ENCODE results near the gene SNCAIP.

The SNCAIP gene

GRCh38 chr5:122434205-122434970, 122.4 kb downstream of the SNCAIP start:
- no peak for ATAC-seq
- H3K4me1 Mint-ChIP-seq: no peaks in the 10 kb centered on the region
- H3K27ac Mint-ChIP-seq: no peak overlapping the region
- peaks cover 3% of the 10 kb centered on the region for H3K9me3 Mint-ChIP-seq
- H3K4me3 Mint-ChIP-seq: no peak overlapping the region
- DNase-seq (ENCODE audit: low spot score in 2 of 2): no peak
- H3K36me3 Mint-ChIP-seq: no peaks in the 10 kb centered on the region

DNA sequence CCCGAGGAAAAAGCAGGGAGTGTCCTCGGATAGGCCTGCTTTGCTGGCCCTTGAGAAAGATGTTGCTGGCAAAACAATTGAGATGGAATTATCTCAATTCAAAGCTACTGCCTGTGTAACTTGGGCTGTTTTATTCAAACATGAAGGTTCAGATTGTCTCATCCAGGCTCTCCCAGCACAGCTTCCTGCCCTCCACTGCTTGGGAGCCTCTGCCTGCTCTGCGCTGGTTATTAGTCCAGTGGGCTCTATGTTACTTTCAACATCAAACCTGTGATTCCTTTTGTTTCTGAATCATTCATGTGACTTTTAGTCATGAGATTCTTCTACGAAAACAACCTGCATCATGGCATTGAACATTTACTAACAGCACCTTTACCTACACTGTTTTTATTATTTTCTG, 123.2 kb downstream of the SNCAIP start:
- DNase-seq (ENCODE audit: low spot score in 2 of 2) (no peak), ATAC-seq (no peak)
- H3K4me3 Mint-ChIP-seq: no peak overlapping the region
- H3K9me3 Mint-ChIP-seq: peaks cover 3% of the 10 kb centered on the region
- H3K27ac Mint-ChIP-seq: no peak overlapping the region
- H3K36me3 Mint-ChIP-seq: no peaks in the 10 kb centered on the region
- no peaks in the 10 kb centered on the region for H3K4me1 Mint-ChIP-seq

DNA sequence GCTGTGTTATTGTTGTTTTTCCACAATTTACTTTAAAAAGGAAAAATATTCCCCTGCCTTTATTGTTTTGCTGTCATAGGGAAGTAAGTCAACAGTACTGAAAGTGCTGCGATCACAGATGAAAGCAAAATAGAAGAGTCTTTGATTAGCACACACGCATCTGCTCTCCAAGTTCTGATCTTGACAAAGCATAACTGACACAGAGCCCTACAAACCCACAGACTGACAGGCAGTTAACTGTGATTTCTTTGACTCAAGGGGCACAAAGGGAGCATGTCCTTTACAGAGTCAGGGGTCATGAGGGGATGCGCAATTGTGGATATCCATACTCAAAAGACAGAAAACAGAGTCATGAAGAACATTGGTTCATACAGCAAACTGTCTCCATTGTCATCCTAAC, 123.7 kb downstream of the SNCAIP start:
- Mint-ChIP-seq H3K4me3 (no peak overlapping the region), H3K9me3 (peaks cover 3% of the 10 kb centered on the region), H3K36me3 (no peaks in the 10 kb centered on the region), H3K4me1 (no peaks in the 10 kb centered on the region), H3K27ac (no peak overlapping the region)
- ATAC-seq (no peak), DNase-seq (ENCODE audit: low spot score in 2 of 2) (no peak)

DNA sequence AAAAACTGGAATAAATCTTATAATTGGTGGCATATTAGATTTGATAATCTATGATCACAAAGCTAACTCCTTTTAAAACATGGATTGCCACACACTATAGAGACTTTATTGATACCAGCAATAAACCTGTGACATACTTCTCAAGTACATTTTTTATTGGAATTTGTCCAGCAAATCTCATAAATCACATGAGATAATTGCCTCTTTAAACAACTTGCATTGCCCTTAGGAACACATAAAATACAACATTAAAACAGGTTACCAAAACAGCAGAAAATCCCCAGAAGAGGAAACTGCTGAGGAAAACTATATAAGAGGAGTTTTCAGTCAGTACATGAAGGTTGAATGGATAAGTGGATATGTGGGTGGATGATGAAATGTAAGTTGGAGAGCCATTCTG, 124.6 kb downstream of the SNCAIP start:
- Mint-ChIP-seq H3K27ac (no peak overlapping the region), H3K36me3 (no peaks in the 10 kb centered on the region), H3K9me3 (peaks cover 5% of the 10 kb centered on the region), H3K4me3 (no peak overlapping the region), H3K4me1 (no peaks in the 10 kb centered on the region)
- ATAC-seq: no peak
- no peak for DNase-seq (ENCODE audit: low spot score in 2 of 2)

GRCh38 chr5:122439645-122440044, 127.6 kb downstream of the SNCAIP start:
- no peak for ATAC-seq
- H3K27ac Mint-ChIP-seq: no peak overlapping the region

GRCh38 chr5:122442938-122443337, 130.9 kb downstream of the SNCAIP start:
- no peak overlapping the region for H3K27ac Mint-ChIP-seq
- no peak overlapping the region for H3K4me3 Mint-ChIP-seq
- no peaks in the 10 kb centered on the region for H3K4me1 Mint-ChIP-seq
- ATAC-seq (peak; percentile 11), DNase-seq (ENCODE audit: low spot score in 2 of 2) (no peak)
- H3K36me3 Mint-ChIP-seq: no peaks in the 10 kb centered on the region
- peaks cover 5% of the 10 kb centered on the region for H3K9me3 Mint-ChIP-seq

More at GRCh38 chr5:122439645-122440044, 127.6 kb downstream of the SNCAIP start:
- Mint-ChIP-seq H3K4me1 (no peaks in the 10 kb centered on the region), H3K36me3 (no peaks in the 10 kb centered on the region), H3K4me3 (no peak overlapping the region), H3K9me3 (peaks cover 5% of the 10 kb centered on the region)
- DNase-seq (ENCODE audit: low spot score in 2 of 2): no peak

DNA sequence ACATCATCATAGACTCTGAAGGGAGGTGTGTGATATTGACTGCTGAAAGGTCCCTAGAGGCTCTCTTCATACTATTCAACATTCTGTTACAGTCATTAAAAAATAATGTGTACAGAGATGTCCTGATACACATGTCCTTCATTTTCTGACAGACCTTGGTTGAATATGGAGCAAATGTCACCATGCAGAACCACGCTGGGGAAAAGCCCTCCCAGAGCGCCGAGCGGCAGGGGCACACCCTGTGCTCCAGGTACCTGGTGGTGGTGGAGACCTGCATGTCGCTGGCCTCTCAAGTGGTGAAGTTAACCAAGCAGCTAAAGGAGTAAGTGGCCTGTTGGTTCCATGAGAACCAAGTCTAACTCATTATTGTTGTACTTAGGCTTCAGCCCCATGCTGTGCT, 132.4 kb downstream of the SNCAIP start:
- no peak for ATAC-seq
- Mint-ChIP-seq H3K4me1 (no peaks in the 10 kb centered on the region), H3K27ac (no peak overlapping the region), H3K36me3 (no peaks in the 10 kb centered on the region), H3K9me3 (peaks cover 2% of the 10 kb centered on the region), H3K4me3 (no peak overlapping the region)
- no peak for DNase-seq (ENCODE audit: low spot score in 2 of 2)

DNA sequence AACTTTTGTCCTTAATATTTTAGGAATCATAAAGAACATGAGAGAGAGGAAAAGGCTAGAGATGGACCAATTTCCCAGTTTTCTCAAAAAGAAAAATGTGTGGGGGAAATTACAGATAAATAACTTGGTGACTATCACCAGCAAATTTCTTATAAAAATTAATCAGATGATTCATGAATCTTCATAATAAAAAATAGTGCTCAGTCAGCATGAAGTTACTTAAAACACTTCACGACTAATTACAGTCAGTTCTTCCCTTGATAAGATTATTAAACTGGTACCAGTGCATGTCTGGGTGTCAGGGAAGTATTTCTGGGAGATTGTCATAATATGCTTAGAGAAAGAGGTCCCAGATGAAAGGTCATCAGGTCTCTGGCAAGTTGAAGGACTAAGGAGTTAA, 133.0 kb downstream of the SNCAIP start:
- H3K9me3 Mint-ChIP-seq: peaks cover 2% of the 10 kb centered on the region
- ATAC-seq (no peak), DNase-seq (ENCODE audit: low spot score in 2 of 2) (no peak)
- no peaks in the 10 kb centered on the region for H3K36me3 Mint-ChIP-seq
- no peak overlapping the region for H3K4me3 Mint-ChIP-seq
- no peaks in the 10 kb centered on the region for H3K4me1 Mint-ChIP-seq
- no peak overlapping the region for H3K27ac Mint-ChIP-seq

GRCh38 chr5:122447072-122447471, 135.0 kb downstream of the SNCAIP start:
- Mint-ChIP-seq H3K4me1 (no peaks in the 10 kb centered on the region), H3K36me3 (no peaks in the 10 kb centered on the region), H3K27ac (no peak overlapping the region), H3K9me3 (no peaks in the 10 kb centered on the region), H3K4me3 (no peak overlapping the region)
- DNase-seq (ENCODE audit: low spot score in 2 of 2) (no peak), ATAC-seq (no peak)

- Mint-ChIP-seq H3K4me1 (no peaks in the 10 kb centered on the region), H3K36me3 (no peaks in the 10 kb centered on the region), H3K9me3 (no peaks in the 10 kb centered on the region), H3K27ac (no peak overlapping the region), H3K4me3 (no peak overlapping the region)
- ATAC-seq: no peak
- DNase-seq (ENCODE audit: low spot score in 2 of 2): no peak
These were observed 135.8 kb downstream of the SNCAIP start for GRCh38 chr5:122447879-122448278.

GRCh38 chr5:122454541-122454940, 142.5 kb downstream of the SNCAIP start:
- Mint-ChIP-seq H3K9me3 (no peaks in the 10 kb centered on the region), H3K4me3 (no peak overlapping the region), H3K4me1 (no peaks in the 10 kb centered on the region), H3K27ac (no peak overlapping the region), H3K36me3 (no peaks in the 10 kb centered on the region)
- ATAC-seq: no peak
- DNase-seq (ENCODE audit: low spot score in 2 of 2): no peak

GRCh38 chr5:122455939-122456338, 143.9 kb downstream of the SNCAIP start:
- H3K4me3 Mint-ChIP-seq: no peak overlapping the region
- no peak for ATAC-seq
- H3K27ac Mint-ChIP-seq: no peak overlapping the region
- H3K4me1 Mint-ChIP-seq: no peaks in the 10 kb centered on the region
- H3K36me3 Mint-ChIP-seq: no peaks in the 10 kb centered on the region
- DNase-seq (ENCODE audit: low spot score in 2 of 2): no peak
- H3K9me3 Mint-ChIP-seq: peaks cover 2% of the 10 kb centered on the region

DNA sequence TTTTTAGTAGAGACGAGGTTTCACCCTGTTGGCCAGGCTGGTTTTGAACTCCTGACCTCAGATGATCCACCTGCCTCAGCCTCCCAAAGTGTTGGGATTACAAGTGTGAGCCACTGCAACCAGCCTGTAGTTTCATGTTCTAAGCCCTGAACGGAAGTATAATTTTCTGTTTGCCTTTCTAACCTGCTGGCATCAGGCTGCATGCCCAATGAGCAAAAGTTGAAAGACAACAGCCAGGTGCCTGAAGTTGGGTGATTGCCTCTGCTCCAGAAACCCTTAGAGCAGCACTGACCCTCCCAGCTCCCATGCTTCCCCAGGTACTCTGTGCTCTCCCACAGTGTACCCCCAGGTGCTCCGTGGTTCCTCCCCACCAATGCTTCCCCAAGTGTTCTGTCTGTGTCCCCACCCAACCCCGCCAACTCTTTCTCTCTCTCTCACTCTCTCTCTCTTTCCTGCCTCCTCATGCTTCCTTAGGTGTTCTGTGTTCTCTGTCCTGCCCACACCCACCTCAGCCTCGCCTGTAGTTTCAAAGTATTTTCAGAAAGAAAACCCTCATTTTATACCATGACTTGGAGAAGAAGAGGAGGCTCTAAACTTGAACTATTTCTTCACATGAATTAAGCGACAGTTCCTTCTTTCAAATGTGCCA, 145.3 kb downstream of the SNCAIP start:
- peaks cover 4% of the 10 kb centered on the region for H3K9me3 Mint-ChIP-seq
- ATAC-seq (peak; percentile 34), DNase-seq (ENCODE audit: low spot score in 2 of 2) (no peak)
- H3K27ac Mint-ChIP-seq: no peak overlapping the region
- H3K4me3 Mint-ChIP-seq: no peak overlapping the region
- H3K4me1 Mint-ChIP-seq: no peaks in the 10 kb centered on the region
- H3K36me3 Mint-ChIP-seq: no peaks in the 10 kb centered on the region

DNA sequence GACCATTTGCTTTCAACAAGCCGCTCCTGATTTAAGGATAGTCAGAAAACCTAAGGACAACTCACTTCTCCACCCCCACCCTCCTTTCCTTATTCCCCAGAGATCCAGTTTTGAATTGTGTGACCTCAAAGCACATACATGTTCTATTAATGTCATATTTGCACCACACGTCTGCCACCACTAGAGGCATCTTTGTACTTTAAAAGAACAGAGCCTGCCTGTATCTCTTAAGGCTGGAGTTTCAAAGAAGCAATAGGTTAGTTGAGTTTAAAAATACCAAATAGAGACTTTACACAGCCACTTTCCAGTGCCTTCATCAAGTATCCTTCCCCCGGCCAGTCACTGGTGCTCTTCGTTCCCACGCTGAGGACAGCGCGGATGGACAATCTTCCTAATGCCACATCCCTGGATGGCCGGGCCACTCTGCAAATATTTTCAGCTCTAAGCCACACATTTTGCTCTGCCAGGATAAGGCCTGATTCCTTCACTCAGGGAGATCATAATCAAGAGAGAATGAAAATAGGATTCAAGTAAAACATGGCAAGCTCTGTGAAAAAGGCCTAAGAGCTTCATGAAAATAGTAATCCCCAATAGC, 146.3 kb downstream of the SNCAIP start:
- H3K9me3 Mint-ChIP-seq: peaks cover 5% of the 10 kb centered on the region
- H3K4me1 Mint-ChIP-seq: no peaks in the 10 kb centered on the region
- no peak overlapping the region for H3K4me3 Mint-ChIP-seq
- DNase-seq (ENCODE audit: low spot score in 2 of 2) (no peak), ATAC-seq (no peak)
- H3K36me3 Mint-ChIP-seq: no peaks in the 10 kb centered on the region
- no peak overlapping the region for H3K27ac Mint-ChIP-seq

DNA sequence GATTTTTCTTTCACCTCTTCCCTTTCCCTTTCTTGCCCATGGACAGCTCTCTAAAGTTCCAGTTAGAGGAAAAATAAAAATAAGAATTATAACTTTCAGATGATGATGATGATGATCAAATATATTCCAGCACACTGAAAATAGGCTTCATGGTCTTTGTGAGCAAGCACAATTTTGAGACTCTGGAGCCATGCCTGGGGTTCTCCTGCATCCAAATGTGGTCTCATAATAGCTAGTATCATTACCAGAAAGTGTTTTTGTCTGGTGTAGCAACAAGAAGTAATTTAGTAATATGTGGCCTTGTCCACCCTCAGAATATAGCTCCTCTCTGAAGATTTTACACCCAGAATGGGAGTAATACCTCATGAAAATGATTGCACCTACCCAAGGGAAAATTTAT, 150.4 kb downstream of the SNCAIP start:
- no peak overlapping the region for H3K4me3 Mint-ChIP-seq
- H3K27ac Mint-ChIP-seq: no peak overlapping the region
- H3K36me3 Mint-ChIP-seq: no peaks in the 10 kb centered on the region

DNA sequence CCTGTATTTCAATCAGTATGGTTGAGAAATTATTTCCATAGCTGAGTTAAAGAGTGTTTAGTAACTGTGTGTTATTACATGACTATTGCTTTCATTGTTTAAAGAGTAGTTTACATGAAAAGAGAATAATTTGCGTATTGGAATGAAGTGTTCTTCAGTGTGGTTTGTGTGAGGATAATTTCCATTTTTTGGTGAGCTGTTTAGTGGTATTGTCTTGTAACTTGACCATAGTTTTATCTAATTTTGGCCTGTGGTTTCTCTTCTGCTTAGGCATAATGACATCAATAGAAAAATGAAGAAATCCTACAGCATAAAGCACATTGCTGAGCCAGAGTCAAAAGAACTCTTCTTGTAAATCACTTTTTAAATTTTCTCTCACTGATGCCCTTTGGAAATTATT, 151.2 kb downstream of the SNCAIP start:
- Mint-ChIP-seq H3K36me3 (no peaks in the 10 kb centered on the region), H3K27ac (no peak overlapping the region), H3K4me1 (no peaks in the 10 kb centered on the region), H3K9me3 (peaks cover 5% of the 10 kb centered on the region), H3K4me3 (no peak overlapping the region)
- ATAC-seq (no peak), DNase-seq (ENCODE audit: low spot score in 2 of 2) (no peak)

More for the DNA sequence above, 150.4 kb downstream of the SNCAIP start:
- H3K4me1 Mint-ChIP-seq: no peaks in the 10 kb centered on the region
- peaks cover 5% of the 10 kb centered on the region for H3K9me3 Mint-ChIP-seq
- no peak for ATAC-seq
- DNase-seq (ENCODE audit: low spot score in 2 of 2): no peak
